Activated CD4-positive, CD25-positive, alpha-beta regulatory T cell treated with anti-CD3 and anti-CD28 coated beads, Interleukin-2, amount 50 U/mL, for 72 hours (primary cell): ENCODE results near the gene GRK5.

Experiments
- DNase-seq: peaks from one replicate; pipeline ENCODE4 v3.0.0; 2021

Gene GRK5

DNA sequence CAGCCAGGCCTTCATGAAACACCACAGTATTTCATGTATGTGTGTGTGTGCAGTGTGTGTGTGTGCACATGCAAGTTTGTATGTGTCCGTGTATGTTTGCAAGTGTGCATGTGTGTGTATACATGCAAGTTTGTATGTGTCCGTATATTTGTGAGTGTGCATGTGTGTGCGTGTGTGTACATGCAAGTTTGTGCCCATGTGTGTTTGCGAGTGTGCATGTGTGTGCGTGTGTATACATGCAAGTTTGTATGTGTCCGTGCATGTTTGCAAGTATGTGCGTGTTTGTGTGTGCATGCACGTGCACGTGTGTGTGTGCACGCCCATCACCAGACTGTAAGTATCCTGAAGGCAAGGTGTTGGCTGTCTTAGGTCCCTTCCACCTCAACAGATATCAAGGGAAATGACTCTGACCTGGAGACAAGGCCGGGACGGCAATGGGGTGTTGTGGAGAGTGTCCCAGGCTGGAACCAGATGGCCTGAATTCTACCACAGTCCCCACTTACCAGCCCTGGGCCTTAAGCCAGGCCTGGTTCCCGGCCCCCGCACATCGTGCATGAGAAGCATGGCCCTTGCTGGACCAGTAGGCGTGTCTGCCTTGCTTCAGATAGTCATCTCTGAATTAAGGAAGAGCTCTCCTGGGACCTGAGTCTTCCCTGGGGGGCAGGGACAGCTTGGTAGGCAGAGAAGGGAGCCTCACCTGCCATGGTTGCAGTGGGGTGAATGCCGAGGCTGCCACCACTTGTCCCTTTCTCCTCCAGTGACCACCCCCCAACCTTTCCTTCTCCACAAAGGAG is 140.0 kb downstream of the GRK5 start:
- no peak for DNase-seq

GRCh38 chr10:119348106-119348505 is 140.7 kb downstream of the GRK5 start:
- no peak for DNase-seq

GRCh38 chr10:119348516-119349240 is 141.3 kb downstream of the GRK5 start:
- no peak for DNase-seq

DNA sequence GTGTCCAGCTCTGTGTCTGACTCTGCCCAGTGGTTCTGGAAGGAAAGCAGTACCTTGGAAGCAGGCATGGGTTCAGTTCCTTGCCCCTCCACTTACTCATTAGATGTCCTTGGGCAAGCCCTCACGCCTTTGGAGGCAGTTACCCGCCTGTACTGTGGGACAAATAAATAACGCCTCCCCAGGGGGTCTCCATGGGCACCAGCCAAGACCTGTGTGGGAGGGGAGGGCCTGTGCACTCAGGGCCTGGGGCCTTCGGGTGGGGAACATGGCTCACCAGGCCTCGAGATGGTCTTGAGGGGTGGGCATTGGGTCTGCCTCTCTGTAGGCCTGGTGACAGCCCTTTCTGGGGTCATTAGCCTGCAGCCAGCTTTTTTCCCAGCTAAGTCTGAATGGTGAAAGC is 142.0 kb downstream of the GRK5 start:
- no peak for DNase-seq

- DNase-seq: no peak
These were observed 142.6 kb downstream of the GRK5 start for GRCh38 chr10:119349937-119350501.

DNA sequence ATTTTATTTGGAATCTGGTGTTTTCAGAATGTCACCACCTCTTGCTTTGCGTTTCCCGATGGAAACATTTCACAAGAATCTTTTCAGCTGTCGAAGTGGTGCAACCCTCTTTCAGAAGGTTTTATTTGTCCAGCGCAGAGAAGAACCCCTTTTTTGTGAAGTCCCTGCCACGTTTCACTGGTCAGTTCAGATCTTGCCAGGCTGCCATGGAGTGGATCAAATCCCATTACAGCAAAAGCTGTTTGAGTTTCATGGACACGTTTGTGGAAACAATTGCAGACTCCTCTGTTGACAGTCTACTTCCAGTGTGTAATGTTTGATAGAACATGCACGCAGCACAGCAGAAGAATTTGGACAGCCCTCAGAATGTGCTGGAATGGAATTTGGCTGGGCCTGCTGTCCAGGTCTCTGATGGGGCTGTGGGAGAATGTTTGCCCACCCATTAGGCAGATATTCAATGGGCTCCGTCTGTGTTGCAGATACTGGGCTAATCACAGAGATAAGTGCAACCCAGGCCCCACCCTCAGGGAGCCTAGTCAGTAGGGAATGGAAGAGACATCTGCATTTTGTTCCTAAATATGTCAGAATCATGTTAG is 143.2 kb downstream of the GRK5 start:
- no peak for DNase-seq

GRCh38 chr10:119351189-119351588 is 143.8 kb downstream of the GRK5 start:
- no peak for DNase-seq

GRCh38 chr10:119352042-119352441 is 144.7 kb downstream of the GRK5 start:
- no peak for DNase-seq

- DNase-seq: no peak
These were observed 145.4 kb downstream of the GRK5 start for GRCh38 chr10:119352807-119353206.

GRCh38 chr10:119353421-119353820 is 146.1 kb downstream of the GRK5 start:
- DNase-seq: no peak

- DNase-seq: no peak
These were observed 148.6 kb downstream of the GRK5 start for GRCh38 chr10:119355930-119356329.

- DNase-seq: no peak
These were observed 150.2 kb downstream of the GRK5 start for GRCh38 chr10:119357412-119358151.

GRCh38 chr10:119358152-119358512 is 150.8 kb downstream of the GRK5 start:
- no peak for DNase-seq

DNA sequence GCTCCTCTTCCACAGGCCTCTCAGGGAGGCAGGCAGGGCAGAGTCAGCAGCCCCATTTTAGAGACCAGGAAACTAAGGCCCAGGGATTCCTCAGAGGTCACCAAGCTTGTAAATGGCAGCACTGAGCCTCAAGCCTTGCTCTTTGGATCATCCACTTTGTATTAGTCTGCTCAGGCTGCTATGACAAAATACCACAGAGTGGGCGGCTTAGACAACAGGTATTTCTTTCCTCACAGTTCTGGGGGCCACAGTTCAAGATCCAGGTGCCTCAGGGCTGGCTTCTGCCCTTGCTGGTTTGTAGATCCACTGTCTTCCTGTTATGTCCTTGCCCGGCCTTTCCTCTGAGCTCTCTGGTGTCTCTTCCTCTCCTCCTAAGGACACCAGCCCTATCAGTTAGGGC is 151.2 kb downstream of the GRK5 start:
- DNase-seq: no peak

- no peak for DNase-seq
These were observed 151.7 kb downstream of the GRK5 start for GRCh38 chr10:119359025-119359424.

DNA sequence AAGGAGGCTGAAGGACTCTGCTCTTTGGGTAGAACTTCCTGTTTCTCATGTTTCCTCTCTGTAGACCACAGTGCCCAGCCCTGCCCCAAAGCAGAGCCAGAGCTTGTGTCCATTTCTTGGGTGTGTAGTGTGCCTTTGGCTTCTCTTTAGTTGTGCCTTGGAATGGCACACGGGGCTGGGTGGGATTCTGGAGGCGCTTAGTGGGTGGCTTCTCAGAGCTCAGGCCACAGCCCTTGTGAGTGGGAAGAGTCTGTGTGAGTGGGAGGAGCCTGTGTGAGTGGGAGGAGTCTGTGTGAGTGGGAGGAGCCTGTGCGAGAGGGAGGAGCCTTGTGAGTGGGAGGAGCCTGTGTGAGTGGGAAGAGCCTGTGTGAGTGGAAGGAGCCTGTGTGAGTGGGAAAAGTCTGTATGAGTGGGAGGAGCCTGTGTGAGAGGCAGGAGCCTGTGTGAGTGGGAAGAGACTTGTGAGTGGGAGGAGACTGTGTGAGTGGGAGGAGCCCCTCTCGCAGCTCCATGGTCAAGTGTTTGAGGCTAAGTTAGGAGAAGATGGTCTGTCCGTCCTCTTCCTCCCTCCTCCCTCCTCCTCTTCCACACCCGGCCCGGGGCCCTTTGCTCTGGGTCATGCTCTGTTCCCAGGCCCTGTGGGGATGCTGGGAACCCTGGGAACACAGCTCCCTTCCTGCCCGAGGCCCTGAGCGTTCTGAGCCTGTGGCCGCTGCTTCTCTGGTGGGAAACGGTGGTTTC is 153.0 kb downstream of the GRK5 start:
- DNase-seq: peak; percentile 41

DNA sequence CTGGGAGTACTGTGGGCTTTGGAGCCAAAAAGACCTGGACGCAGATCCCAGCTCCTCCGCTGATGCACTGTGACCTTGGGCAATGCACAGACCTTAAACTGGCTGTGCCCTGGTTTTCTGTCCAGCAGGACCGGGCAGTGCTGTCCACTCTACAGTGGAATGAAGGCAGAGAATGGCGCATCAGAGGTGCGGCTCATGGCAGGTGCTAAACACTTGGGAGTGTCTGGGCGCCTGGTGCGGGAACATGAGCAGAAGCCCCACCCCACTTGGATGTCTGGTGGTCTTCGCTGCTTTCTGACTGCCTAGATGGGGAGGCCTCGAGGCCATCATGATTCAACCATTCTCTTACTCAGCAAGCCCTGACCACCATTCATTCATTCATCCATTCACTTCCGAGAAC is 153.7 kb downstream of the GRK5 start:
- no peak for DNase-seq

- no peak for DNase-seq
These were observed 154.8 kb downstream of the GRK5 start for GRCh38 chr10:119362122-119362521.

GRCh38 chr10:119364645-119365600 is 157.6 kb downstream of the GRK5 start:
- DNase-seq: no peak

- DNase-seq: no peak
These were observed 158.6 kb downstream of the GRK5 start for GRCh38 chr10:119365773-119366599.
